ENCODE results near the gene TTLL11.

Gene TTLL11

GRCh38 chr9:121786998-121787422, 306.1 kb downstream of the TTLL11 start:
- DNase-seq (ENCODE audit: low read depth in 2 of 2): no peak

- DNase-seq (ENCODE audit: low read depth in 2 of 2): no peak
Measured at GRCh38 chr9:121786543-121786948, 306.6 kb downstream of the TTLL11 start.

GRCh38 chr9:121785673-121786542, 307.2 kb downstream of the TTLL11 start:
- DNase-seq (ENCODE audit: low read depth in 2 of 2): no peak

GRCh38 chr9:121784731-121785411, 308.2 kb downstream of the TTLL11 start:
- DNase-seq (ENCODE audit: low read depth in 2 of 2): no peak

GRCh38 chr9:121783521-121784507, 309.3 kb downstream of the TTLL11 start:
- no peak for DNase-seq (ENCODE audit: low read depth in 2 of 2)

GRCh38 chr9:121783111-121783510, 310.0 kb downstream of the TTLL11 start:
- DNase-seq (ENCODE audit: low read depth in 2 of 2): no peak

- DNase-seq (ENCODE audit: low read depth in 2 of 2): no peak
Measured at GRCh38 chr9:121782514-121783110, 310.5 kb downstream of the TTLL11 start.

GRCh38 chr9:121781701-121782464, 311.2 kb downstream of the TTLL11 start:
- DNase-seq (ENCODE audit: low read depth in 2 of 2): no peak

- DNase-seq (ENCODE audit: low read depth in 2 of 2): no peak
Measured at GRCh38 chr9:121781145-121781548, 312.0 kb downstream of the TTLL11 start.

- no peak for DNase-seq (ENCODE audit: low read depth in 2 of 2)
Measured at GRCh38 chr9:121780177-121781040, 312.7 kb downstream of the TTLL11 start.

- DNase-seq (ENCODE audit: low read depth in 2 of 2): no peak
Measured at GRCh38 chr9:121779381-121780117, 313.6 kb downstream of the TTLL11 start.

- no peak for DNase-seq (ENCODE audit: low read depth in 2 of 2)
Measured at GRCh38 chr9:121778252-121779225, 314.6 kb downstream of the TTLL11 start.

- no peak for DNase-seq (ENCODE audit: low read depth in 2 of 2)
Measured at GRCh38 chr9:121776739-121777637, 316.1 kb downstream of the TTLL11 start.

GRCh38 chr9:121776001-121776738, 316.9 kb downstream of the TTLL11 start:
- no peak for DNase-seq (ENCODE audit: low read depth in 2 of 2)

- no peak for DNase-seq (ENCODE audit: low read depth in 2 of 2)
Measured at GRCh38 chr9:121774715-121775613, 318.1 kb downstream of the TTLL11 start.
